GM12891 (cell line): ENCODE results near the gene PPP1R27.

Experiments
- POLR2A ChIP-seq: IDR thresholded peaks from 2 replicates; pipeline ENCODE4 v1.6.1; 2011; ENCODE audit warnings: low read depth, low read length, control low read depth
- POLR2AphosphoS5 ChIP-seq: IDR thresholded peaks from 2 replicates; pipeline ENCODE4 v1.6.1; 2011; ENCODE audit warnings: low read depth, low read length, control low read depth
- POU2F2 ChIP-seq: IDR thresholded peaks from 2 replicates; pipeline ENCODE4 v1.6.1; 2011; ENCODE audit warnings: low read depth, mild to moderate bottlenecking, control low read depth, low read length, moderate library complexity
- SPI1 ChIP-seq: IDR thresholded peaks from 2 replicates; pipeline ENCODE4 v1.6.1; 2011; ENCODE audit warnings: low read depth, low read length, control low read depth
- TAF1 ChIP-seq: IDR thresholded peaks from 2 replicates; pipeline ENCODE4 v1.6.1; 2011; ENCODE audit warnings: low read depth, low read length, control low read depth

- TF ChIP-seq POLR2AphosphoS5 (no peak), POLR2A (no peak), POU2F2 (no peak), SPI1 (no peak), TAF1 (no peak)
Measured at GRCh38 chr17:81807839-81808238, 27.0 kb downstream of the PPP1R27 start.
